Activated T-helper 17 cell treated with anti-CD3 and anti-CD28 coated beads, Interleukin-2, amount 50 U/mL, for 72 hours (primary cell): ENCODE results near the gene PLCB3. TPM values are rescaled to one million over a fixed set of nuclear protein-coding genes. Genes with fewer than 3 reads are reported as not detected.

ENCODE experiments used
- ATAC-seq: fragments of 150-1000 bp; cut with Tn5 transposase; replicated peaks from 2 replicates; pipeline ENCODE4 v1.10.0; 2021; ENCODE audit warnings: mild to moderate bottlenecking, moderate library complexity
- H3K27ac Mint-ChIP-seq: one replicate; pipeline ENCODE4 v1.8.0; 2022; ENCODE audit warnings: mixed read lengths
- H3K27me3 Mint-ChIP-seq: one replicate; pipeline ENCODE4 v1.8.0; 2022; ENCODE audit warnings: mixed read lengths
- H3K36me3 Mint-ChIP-seq: one replicate; pipeline ENCODE4 v1.8.0; 2022; ENCODE audit warnings: low read depth, mild to moderate bottlenecking, mixed read lengths
- H3K4me1 Mint-ChIP-seq: one replicate; pipeline ENCODE4 v1.8.0; 2022; ENCODE audit warnings: mixed read lengths
- H3K4me3 Mint-ChIP-seq: one replicate; pipeline ENCODE4 v1.8.0; 2022; ENCODE audit warnings: mild to moderate bottlenecking, mixed read lengths
- H3K9me3 Mint-ChIP-seq: one replicate; pipeline ENCODE4 v1.8.0; 2022; ENCODE audit warnings: mixed read lengths
- total RNA-seq, 2 donors: library from RNA; stranded (reverse); gene quantifications; one replicate each; pipeline ENCODE4 v1.2.3, GENCODE V29; 2022

PLCB3 gene
- total RNA-seq, 2 donors from 2014 or later = 13.1 to 22.8 TPM

DNA sequence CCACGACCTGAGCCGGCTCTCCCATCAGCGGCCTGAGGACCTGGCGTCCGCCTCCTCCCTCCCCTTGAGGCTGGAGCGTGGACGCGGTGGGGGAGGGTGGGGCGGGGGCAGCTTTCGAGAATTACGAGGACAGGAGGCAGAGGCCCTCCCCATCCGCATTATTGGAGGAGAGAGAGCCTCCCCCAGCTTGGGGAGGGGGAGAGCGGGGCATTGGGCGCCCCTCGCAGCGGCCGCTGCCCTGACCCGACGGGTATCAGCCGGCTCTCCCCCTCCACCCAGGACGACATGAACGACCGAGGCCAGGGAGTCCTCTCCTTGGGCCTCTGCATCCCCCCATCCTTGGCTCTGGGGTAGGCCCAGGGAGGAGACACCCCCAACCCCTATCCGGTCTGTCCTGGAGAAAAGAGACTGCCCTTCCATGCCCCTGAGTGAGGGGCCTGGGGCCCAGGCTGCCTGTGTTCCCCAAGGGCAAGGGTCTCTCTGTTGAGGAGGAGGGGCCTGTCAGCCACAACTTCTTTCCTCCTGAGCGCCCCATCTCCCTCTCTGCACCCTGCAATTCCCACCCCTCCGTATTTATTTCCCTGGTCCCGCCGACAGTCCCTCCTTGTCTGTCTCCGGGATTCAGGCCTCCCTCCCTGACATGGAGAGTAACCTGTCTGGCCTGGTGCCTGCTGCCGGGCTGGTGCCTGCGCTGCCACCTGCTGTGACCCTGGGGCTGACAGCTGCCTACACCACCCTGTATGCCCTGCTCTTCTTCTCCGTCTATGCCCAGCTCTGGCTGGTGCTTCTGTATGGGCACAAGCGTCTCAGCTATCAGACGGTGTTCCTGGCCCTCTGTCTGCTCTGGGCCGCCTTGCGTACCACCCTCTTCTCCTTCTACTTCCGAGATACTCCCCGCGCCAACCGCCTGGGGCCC is 34.8 kb downstream of the PLCB3 start:
- Mint-ChIP-seq H3K27ac (peak overlapping the region; percentile 90), H3K27me3 (peaks cover 4% of the 10 kb centered on the region), H3K9me3 (no peaks in the 10 kb centered on the region), H3K36me3 (peaks cover 23% of the 10 kb centered on the region), H3K4me1 (peaks cover 9% of the 10 kb centered on the region), H3K4me3 (peak overlapping the region; percentile 80)
- ATAC-seq = no peak

DNA sequence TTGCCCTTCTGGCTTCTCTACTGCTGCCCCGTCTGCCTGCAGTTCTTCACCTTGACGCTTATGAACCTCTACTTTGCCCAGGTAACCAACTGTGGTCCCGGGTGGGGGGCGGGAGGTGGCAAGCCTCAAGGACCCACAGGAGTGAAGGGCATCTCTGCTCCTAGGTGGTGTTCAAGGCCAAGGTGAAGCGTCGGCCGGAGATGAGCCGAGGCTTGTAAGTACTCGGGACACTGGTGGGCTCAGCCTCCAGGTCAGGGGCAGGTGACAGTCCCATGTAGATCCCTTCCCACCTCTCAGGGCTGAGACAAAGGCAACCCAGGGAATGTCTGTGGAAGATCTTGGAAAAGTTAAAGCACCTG is 35.5 kb downstream of the PLCB3 start:
- ATAC-seq = no peak
- peak overlapping the region; percentile 80 for H3K4me3 Mint-ChIP-seq
- no peaks in the 10 kb centered on the region for H3K9me3 Mint-ChIP-seq
- peaks cover 5% of the 10 kb centered on the region for H3K4me1 Mint-ChIP-seq
- peaks cover 4% of the 10 kb centered on the region for H3K27me3 Mint-ChIP-seq
- peaks cover 16% of the 10 kb centered on the region for H3K36me3 Mint-ChIP-seq
- H3K27ac Mint-ChIP-seq = peak overlapping the region; percentile 90

DNA sequence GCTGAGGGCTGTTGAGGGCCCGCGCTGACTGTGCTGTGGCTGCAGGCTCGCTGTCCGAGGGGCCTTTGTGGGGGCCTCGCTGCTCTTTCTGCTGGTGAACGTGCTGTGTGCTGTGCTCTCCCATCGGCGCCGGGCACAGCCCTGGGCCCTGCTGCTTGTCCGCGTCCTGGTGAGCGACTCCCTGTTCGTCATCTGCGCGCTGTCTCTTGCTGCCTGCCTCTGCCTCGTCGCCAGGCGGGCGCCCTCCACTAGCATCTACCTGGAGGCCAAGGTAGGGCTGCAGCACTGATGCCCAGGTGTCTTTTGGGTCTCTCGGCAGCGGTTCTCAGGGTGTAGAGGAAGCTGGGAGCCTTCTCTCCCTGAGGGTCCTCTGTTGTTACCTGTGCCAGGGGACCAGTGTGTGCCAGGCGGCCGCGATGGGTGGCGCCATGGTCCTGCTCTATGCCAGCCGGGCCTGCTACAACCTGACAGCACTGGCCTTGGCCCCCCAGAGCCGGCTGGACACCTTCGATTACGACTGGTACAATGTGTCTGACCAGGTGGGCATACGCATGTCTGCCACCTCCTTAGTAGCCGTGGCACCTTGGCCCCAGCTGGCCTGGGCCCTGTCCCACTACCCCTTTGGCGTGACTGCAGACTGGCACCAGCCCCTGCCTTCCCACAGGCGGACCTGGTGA is 36.5 kb downstream of the PLCB3 start:
- no peak overlapping the region for H3K27ac Mint-ChIP-seq
- H3K9me3 Mint-ChIP-seq = no peaks in the 10 kb centered on the region
- H3K36me3 Mint-ChIP-seq = peaks cover 9% of the 10 kb centered on the region
- peaks cover 4% of the 10 kb centered on the region for H3K27me3 Mint-ChIP-seq
- no peak overlapping the region for H3K4me3 Mint-ChIP-seq
- ATAC-seq = no peak
- peaks cover 5% of the 10 kb centered on the region for H3K4me1 Mint-ChIP-seq

DNA sequence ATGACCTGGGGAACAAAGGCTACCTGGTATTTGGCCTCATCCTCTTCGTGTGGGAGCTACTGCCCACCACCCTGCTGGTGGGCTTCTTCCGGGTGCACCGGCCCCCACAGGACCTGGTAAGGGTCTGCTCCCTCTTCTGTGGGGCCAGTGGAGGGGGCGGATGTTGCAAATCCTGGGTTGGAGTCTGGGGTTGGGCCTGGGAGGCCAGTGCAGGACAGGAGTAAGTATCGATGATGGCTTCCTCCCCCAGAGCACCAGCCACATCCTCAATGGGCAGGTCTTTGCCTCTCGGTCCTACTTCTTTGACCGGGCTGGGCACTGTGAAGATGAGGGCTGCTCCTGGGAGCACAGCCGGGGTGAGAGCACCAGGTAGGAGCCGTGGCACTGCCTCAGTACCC is 37.0 kb downstream of the PLCB3 start:
- H3K4me1 Mint-ChIP-seq = peaks cover 5% of the 10 kb centered on the region
- H3K4me3 Mint-ChIP-seq = no peak overlapping the region
- no peak overlapping the region for H3K27ac Mint-ChIP-seq

DNA sequence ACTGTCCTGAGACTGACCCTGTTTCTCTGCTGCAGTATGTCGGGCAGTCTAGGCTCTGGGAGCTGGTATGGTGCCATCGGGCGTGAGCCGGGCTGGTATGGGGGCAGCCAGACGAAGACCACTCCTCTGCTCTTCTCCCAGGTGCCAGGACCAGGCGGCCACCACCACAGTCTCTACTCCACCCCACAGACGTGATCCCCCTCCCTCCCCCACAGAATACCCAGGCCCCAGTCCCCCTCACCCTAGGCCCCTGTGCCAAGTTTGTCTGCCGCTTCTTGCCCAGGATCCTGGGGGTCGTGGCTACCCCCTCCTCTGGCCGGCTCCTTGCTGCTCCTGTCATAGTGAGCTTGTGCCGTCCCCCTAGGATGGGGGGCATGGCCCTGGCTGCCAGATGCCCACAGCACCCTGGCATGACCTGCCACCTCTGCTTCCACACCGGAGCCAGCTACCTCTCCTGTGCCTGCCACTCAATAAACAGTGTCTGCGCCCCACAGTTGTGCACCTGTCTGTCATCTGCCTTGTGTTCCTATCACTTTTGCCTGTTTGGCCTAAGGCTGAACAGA is 37.8 kb downstream of the PLCB3 start:
- Mint-ChIP-seq H3K27me3 (peaks cover 4% of the 10 kb centered on the region), H3K4me3 (no peak overlapping the region), H3K4me1 (peaks cover 5% of the 10 kb centered on the region), H3K27ac (no peak overlapping the region), H3K36me3 (peaks cover 6% of the 10 kb centered on the region), H3K9me3 (no peaks in the 10 kb centered on the region)
- ATAC-seq = no peak

More for the DNA sequence above, 37.0 kb downstream of the PLCB3 start:
- Mint-ChIP-seq H3K27me3 (peaks cover 4% of the 10 kb centered on the region), H3K9me3 (no peaks in the 10 kb centered on the region), H3K36me3 (peaks cover 6% of the 10 kb centered on the region)
- no peak for ATAC-seq

DNA sequence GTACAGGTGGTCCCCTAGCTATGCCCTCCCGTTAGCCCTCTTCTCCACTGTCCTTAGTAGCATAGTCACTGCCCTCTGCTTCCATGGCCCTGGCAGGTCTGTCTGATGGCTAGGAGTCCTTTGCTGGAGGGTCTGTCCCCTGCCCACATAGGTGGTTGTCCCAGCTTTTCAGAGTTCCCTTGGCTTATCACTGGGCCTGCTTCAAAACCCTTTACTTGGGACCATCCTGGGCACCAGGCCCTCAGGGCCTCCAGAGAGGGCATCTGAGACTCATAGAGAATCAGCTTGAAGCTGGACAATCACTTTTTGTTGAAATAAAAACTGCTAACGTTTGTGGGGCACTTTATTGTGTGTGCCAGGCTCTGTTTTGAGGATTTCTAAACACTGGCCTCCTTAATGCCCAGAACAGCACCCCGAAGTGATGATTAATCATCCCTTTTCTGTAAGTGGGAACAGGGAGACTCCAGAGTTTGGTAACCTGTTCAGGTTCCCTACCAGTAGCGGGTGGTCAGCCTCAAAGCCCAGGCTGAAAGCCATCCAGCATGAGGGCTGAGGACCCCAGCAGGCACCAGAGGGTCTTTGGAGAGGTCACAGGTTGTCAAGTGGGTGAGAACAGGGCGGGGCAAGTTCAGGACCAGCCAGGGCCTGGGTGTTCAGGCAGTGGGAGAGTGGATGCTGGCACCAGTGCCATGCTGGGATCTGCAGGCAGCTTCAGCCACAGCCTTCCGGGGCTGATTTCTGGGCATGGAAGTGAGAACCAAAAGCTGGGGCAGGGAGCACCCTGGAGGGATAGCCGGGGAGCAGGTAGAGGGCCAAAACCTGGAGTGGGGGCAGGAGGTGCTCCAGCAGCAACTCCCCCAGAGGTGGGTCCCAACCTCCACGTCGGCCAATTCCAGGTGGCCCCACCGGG is 39.3 kb downstream of the PLCB3 start:
- H3K4me1 Mint-ChIP-seq = peaks cover 5% of the 10 kb centered on the region
- no peak overlapping the region for H3K27ac Mint-ChIP-seq
- H3K36me3 Mint-ChIP-seq = peaks cover 6% of the 10 kb centered on the region
- no peaks in the 10 kb centered on the region for H3K9me3 Mint-ChIP-seq
- no peak for ATAC-seq
- H3K4me3 Mint-ChIP-seq = peak overlapping the region; percentile 60
- H3K27me3 Mint-ChIP-seq = peaks cover 16% of the 10 kb centered on the region

DNA sequence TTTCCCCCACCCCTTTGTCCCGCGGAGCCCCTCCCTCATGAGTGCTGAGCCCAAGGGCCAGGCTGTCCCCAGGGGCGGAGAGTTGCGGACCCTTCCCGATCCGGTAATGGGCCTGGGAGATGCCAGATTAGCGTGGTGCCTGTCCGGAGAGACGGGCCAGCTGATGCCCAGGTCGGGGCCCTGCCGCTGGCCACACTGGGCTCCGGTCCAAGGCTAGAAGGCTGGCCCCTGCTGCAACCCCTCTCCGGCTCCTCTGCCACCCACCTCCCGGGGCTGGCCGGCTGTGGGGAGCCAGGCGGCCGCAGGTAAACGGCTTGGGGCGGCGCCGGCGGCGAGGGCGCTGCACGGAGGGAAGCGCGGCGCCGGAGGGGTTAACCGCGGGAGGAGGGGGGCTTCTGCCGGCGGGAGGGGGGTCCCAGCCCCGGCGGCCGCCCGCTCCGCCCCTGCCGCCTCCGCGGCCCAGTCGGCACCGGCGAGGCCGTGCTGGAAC is 40.0 kb downstream of the PLCB3 start, which contains the start of gene KCNK4:
Gene KCNK4, plus strand, starts transcription at position 41 of the 490 bp plus-strand sequence. CDS start 1,717 bp downstream, outside the sequence.
- Mint-ChIP-seq H3K36me3 (peaks cover 6% of the 10 kb centered on the region), H3K27me3 (peaks cover 22% of the 10 kb centered on the region), H3K4me1 (peaks cover 5% of the 10 kb centered on the region), H3K27ac (no peak within 1 kb of the TSS), H3K9me3 (no peaks in the 10 kb centered on the region), H3K4me3 (peak within 1 kb of the TSS; percentile 60)
- no peak for ATAC-seq

DNA sequence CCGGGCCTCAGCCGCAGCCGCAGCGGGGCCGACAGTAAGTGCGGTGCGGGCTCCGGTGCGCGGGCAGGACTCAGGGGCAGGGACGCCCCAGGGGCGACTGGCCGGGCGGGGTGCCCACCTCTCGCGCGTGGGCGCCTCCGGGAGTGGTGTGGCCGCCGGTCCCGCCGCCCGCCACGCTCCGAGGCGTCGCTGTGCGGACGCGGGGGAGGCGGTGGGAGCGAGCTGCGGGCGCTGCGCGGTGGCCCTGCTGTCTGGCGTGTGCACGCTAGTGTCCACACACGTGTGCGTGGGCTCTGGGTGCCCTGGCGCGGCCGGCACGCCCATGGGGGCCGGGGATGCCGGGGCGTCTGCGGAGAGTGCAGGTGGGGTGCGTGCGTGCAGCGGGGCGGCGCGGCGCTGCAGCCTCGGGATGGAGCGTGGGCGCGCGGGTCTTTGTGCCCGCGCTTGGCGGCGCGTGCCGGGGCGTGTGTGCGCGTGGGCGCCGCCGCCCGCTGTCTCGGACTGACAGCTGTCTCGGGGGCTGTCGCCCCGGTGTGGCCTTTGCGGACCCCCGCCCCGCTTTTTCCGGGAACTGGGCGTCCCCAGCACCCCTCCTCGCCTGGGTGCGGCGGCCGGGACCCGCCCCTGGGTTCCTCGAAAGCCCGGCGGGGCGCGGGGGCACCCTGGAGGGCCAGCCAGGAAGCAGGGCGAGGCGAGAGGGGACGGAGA is 40.6 kb downstream of the PLCB3 start:
- ATAC-seq = peak; percentile 40
- Mint-ChIP-seq H3K4me1 (no peaks in the 10 kb centered on the region), H3K4me3 (peak overlapping the region; percentile 29), H3K9me3 (no peaks in the 10 kb centered on the region), H3K36me3 (peaks cover 6% of the 10 kb centered on the region), H3K27ac (no peak overlapping the region), H3K27me3 (peaks cover 26% of the 10 kb centered on the region)

DNA sequence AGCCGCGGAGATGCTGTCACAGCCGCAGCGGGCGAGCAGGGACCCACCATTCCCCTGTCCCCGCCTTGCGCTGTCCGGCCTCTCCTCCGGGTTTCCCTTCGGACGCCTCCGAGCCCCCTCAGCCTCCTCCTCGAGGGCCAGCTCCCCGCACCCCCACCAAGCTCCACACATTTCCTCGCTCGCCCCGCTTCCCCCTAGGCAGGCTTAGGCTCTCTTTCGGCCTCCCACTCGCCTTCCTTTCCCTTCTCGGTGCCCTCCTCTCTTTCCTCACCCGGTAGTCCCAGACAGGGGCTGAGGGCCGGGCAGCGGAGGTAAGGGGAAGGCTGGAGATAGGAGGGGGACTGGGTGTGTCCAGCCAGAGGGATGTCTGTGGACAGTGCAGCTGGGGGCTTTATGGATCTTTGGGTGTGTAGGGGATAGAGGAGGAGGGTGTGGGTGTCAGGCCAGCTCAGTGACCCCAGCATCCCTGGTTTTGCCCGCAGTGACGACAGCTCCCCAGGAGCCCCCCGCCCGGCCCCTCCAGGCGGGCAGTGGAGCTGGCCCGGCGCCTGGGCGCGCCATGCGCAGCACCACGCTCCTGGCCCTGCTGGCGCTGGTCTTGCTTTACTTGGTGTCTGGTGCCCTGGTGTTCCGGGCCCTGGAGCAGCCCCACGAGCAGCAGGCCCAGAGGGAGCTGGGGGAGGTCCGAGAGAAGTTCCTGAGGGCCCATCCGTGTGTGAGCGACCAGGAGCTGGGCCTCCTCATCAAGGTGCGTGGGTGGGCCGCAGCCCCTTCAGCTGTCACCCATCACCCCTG is 41.3 kb downstream of the PLCB3 start:
- ATAC-seq = peak; percentile 14
- H3K9me3 Mint-ChIP-seq = no peaks in the 10 kb centered on the region
- H3K4me3 Mint-ChIP-seq = peak overlapping the region; percentile 29
- H3K4me1 Mint-ChIP-seq = no peaks in the 10 kb centered on the region
- H3K36me3 Mint-ChIP-seq = peaks cover 6% of the 10 kb centered on the region
- no peak overlapping the region for H3K27ac Mint-ChIP-seq
- peaks cover 33% of the 10 kb centered on the region for H3K27me3 Mint-ChIP-seq

DNA sequence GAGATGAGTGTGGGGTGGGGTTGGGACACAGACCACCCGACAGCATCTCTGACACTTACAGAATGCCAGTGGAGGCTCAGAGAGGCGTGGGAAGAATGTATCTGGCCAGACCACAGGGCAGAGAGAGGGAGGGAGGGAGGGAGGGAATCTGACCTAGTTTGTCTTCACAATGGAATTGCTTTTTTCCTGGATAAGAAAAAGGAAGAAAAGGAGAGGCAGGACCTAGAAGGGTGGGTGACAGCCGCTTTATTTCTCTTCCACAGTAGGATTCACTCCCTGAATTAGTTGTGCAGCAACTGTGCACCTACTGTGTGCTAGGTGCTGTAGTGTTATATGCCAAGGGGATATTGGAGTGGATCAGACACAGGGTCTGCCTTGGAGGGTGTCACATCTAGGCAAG is 43.4 kb downstream of the PLCB3 start:
- ATAC-seq = no peak
- no peaks in the 10 kb centered on the region for H3K9me3 Mint-ChIP-seq
- no peak overlapping the region for H3K4me3 Mint-ChIP-seq
- peaks cover 6% of the 10 kb centered on the region for H3K36me3 Mint-ChIP-seq
- H3K27ac Mint-ChIP-seq = no peak overlapping the region
- peaks cover 41% of the 10 kb centered on the region for H3K27me3 Mint-ChIP-seq
- no peaks in the 10 kb centered on the region for H3K4me1 Mint-ChIP-seq

DNA sequence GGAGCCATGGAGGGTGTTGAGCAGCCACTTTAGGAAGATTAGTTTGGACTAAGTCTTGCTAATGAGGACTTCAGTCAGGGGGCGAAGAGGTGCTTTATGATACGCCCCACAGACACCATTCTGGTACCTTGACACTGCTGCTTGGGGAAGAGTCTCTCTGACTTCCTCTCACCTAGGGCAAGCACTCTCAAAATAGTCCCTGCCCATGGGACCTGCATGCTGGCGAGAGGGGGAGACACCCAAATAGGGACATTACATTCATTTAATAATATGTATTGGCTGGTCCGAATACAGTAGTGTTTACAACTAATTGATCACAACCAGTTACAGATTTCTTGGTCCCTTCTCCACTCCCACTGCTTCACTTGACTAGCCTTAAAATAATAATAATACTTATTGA is 44.4 kb downstream of the PLCB3 start:
- Mint-ChIP-seq H3K9me3 (no peaks in the 10 kb centered on the region), H3K36me3 (peaks cover 6% of the 10 kb centered on the region), H3K4me1 (peaks cover 4% of the 10 kb centered on the region), H3K4me3 (no peak overlapping the region), H3K27ac (no peak overlapping the region), H3K27me3 (peaks cover 45% of the 10 kb centered on the region)
- no peak for ATAC-seq

DNA sequence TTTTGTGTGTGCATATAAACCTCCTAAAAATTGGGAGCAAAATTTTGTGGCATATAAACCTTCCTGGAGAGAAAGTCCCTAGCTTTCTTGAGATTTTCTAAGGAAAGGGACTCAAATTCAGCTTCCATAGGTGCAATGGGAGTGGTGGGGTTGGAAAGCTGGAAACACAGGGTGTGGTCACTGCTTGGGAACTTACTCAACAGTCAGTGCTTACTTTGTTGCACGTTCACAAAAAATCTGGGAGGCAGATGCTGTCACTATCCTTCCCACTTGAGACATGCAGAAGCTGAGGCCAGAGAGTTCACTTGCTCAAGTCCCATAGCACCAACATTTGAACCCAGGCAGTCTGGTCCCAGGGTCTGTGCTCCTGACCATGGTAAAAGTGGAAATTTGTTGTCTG is 44.9 kb downstream of the PLCB3 start:
- Mint-ChIP-seq H3K27me3 (peaks cover 45% of the 10 kb centered on the region), H3K4me3 (no peak overlapping the region), H3K9me3 (no peaks in the 10 kb centered on the region), H3K4me1 (peaks cover 4% of the 10 kb centered on the region), H3K36me3 (peaks cover 4% of the 10 kb centered on the region), H3K27ac (no peak overlapping the region)
- ATAC-seq = no peak
